Fibroblast of mammary gland (primary cell): ENCODE data around the gene WDR90.

Source experiments
- DNase-seq: peaks from one replicate; pipeline ENCODE4 v3.0.0-alpha.2; 2010; ENCODE audit warnings: low read depth
- H3K4me3 ChIP-seq: 2 replicates; pipeline ENCODE4 v1.5.1; 2011; ENCODE audit warnings: low read depth, mild to moderate bottlenecking, low read length, moderate library complexity; ENCODE audit not compliant: control insufficient read depth
- TF ChIP-seq, protein P1 (sequence below): conservative IDR thresholded peaks from 2 replicates; pipeline ENCODE4 v1.5.1; 2011; ENCODE audit warnings: low read depth, low read length, inconsistent platforms; ENCODE audit not compliant: control insufficient read depth, insufficient read depth

The WDR90 gene

DNA sequence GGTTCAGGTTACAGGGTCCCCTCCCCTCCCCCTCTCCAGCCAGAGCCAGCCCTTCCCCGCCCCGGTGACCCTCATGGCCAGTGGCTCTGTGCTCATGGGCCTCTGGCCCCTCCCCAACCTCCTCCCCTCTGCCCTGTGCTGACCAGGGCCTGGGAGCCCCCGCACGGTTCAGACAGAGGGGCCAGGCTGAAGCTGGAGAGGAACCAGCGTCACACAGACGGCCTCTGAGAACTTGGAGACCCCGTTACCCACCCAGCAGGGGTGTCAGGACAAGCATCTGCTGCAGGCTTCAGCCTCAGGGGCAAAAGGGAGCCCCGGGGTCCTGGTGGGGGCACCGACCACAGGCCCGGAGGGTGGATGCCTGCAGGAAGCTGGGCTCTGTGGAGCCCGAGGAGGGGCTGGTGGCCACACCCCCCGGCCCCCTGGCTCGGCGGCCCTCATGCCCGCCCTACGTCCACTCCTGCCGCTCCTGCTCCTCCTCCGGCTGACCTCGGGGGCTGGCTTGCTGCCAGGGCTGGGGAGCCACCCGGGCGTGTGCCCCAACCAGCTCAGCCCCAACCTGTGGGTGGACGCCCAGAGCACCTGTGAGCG is 18.3 kb upstream of the WDR90 start, which contains the start of gene WFIKKN1:
Gene WFIKKN1 (plus strand): TSS at position 171 of the 591 bp plus-strand sequence. CDS start 269 bp downstream, at position 440.
- DNase-seq: no peak
- H3K4me3 ChIP-seq: no peak within 1 kb of the TSS
- TF ChIP-seq, protein P1, sequence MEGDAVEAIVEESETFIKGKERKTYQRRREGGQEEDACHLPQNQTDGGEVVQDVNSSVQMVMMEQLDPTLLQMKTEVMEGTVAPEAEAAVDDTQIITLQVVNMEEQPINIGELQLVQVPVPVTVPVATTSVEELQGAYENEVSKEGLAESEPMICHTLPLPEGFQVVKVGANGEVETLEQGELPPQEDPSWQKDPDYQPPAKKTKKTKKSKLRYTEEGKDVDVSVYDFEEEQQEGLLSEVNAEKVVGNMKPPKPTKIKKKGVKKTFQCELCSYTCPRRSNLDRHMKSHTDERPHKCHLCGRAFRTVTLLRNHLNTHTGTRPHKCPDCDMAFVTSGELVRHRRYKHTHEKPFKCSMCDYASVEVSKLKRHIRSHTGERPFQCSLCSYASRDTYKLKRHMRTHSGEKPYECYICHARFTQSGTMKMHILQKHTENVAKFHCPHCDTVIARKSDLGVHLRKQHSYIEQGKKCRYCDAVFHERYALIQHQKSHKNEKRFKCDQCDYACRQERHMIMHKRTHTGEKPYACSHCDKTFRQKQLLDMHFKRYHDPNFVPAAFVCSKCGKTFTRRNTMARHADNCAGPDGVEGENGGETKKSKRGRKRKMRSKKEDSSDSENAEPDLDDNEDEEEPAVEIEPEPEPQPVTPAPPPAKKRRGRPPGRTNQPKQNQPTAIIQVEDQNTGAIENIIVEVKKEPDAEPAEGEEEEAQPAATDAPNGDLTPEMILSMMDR: no peak

DNA sequence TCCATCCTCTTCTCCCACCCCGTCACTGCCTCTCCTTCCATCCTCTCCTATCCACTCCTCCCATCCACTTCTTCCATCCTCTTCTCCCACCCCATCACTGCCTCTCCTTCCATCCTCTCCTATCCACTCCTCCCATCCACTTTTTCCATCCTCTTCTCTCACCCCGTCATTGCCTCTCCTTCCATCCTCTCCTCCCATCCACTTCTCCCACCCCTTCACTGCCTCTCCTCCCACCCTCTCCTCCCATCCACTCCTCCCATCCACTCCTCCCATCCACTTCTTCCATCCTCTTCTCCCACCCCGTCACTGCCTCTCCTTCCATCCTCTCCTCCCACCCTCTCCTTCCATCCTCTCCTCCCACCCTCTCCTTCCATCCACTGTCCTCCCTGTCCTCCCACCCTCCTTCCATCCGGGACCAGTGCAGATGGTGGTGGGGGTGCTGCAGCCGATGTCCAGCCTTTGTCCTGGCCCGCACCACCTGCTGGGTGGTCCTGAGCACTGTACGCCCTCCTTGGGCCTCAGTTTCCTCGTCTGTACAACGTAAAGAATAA is 17.3 kb upstream of the WDR90 start:
- no peak overlapping the region for H3K4me3 ChIP-seq
- TF ChIP-seq, protein P1: no peak
- no peak for DNase-seq

DNA sequence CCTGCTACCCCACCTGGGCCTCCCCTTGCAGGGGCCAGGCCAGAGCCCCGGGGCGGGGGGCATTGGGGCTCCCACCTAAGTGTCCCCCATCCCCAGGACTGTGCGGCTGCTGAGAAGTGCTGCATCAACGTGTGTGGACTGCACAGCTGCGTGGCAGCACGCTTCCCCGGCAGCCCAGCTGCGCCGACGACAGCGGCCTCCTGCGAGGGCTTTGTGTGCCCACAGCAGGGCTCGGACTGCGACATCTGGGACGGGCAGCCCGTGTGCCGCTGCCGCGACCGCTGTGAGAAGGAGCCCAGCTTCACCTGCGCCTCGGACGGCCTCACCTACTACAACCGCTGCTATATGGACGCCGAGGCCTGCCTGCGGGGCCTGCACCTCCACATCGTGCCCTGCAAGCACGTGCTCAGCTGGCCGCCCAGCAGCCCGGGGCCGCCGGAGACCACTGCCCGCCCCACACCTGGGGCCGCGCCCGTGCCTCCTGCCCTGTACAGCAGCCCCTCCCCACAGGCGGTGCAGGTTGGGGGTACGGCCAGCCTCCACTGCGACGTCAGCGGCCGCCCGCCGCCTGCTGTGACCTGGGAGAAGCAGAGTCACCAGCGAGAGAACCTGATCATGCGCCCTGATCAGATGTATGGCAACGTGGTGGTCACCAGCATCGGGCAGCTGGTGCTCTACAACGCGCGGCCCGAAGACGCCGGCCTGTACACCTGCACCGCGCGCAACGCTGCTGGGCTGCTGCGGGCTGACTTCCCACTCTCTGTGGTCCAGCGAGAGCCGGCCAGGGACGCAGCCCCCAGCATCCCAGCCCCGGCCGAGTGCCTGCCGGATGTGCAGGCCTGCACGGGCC is 16.5 kb upstream of the WDR90 start:
- no peak for DNase-seq
- H3K4me3 ChIP-seq: no peak overlapping the region
- TF ChIP-seq, protein P1: no peak

DNA sequence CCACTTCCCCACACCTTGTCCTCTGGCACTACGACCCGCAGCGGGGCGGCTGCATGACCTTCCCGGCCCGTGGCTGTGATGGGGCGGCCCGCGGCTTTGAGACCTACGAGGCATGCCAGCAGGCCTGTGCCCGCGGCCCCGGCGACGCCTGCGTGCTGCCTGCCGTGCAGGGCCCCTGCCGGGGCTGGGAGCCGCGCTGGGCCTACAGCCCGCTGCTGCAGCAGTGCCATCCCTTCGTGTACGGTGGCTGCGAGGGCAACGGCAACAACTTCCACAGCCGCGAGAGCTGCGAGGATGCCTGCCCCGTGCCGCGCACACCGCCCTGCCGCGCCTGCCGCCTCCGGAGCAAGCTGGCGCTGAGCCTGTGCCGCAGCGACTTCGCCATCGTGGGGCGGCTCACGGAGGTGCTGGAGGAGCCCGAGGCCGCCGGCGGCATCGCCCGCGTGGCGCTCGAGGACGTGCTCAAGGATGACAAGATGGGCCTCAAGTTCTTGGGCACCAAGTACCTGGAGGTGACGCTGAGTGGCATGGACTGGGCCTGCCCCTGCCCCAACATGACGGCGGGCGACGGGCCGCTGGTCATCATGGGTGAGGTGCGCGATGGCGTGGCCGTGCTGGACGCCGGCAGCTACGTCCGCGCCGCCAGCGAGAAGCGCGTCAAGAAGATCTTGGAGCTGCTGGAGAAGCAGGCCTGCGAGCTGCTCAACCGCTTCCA is 15.7 kb upstream of the WDR90 start:
- DNase-seq: no peak
- TF ChIP-seq, protein P1: no peak
- no peak overlapping the region for H3K4me3 ChIP-seq

DNA sequence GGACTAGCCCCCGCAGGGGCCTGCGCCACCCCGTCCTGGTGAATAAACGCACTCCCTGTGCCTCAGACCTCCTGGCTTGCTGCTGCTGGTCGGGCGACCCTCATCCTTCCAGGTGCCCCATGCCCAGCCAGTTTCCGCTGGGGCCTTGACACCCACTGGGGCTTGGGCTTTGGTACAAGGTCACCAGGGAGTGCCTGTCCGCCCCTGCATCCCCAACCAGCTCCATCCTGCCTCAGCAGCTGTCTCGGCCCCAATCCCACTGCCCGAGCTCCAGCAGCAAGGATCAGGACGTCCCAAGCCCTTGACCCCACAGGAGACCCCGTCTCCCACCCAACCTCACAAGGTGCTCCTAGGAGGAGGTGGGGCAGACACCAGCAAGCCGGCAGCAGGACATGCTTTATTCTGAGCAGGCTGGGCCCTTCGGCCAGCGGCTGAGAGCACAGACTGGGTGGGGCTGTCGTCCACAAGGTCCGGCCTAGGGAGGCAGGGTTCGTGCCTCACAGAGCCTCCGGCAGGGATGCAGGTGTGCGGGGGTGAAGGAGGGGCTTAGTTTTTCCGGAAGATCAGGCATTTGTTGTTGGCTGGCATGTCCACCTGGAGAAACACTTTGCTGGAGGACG is 15.0 kb upstream of the WDR90 start:
- no peak overlapping the region for H3K4me3 ChIP-seq
- no peak for DNase-seq
- TF ChIP-seq, protein P1: no peak

DNA sequence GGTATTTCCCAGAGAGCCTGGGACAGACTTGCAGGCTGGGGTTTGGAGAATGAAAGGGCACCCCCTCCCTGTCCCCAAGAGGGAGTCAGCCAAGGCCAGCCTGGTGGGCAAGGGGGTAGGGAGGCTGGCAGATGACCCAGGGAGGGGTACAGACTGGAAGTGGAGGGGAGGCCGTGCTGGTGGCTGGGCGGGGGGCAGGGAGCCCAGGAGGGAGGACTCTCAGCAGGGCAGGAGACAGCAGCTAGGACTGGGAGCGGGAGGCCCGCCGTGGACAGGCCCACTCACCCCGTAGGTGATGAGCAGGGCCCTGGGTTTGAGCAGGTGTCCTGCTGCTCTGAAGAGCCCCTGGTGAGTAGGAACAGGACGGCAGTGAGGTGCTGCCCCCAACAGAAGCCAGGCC is 14.2 kb upstream of the WDR90 start:
- TF ChIP-seq, protein P1: no peak
- peak overlapping the region; percentile 77 for H3K4me3 ChIP-seq
- no peak for DNase-seq
